ENCODE results near the gene MYO9A.

DNA sequence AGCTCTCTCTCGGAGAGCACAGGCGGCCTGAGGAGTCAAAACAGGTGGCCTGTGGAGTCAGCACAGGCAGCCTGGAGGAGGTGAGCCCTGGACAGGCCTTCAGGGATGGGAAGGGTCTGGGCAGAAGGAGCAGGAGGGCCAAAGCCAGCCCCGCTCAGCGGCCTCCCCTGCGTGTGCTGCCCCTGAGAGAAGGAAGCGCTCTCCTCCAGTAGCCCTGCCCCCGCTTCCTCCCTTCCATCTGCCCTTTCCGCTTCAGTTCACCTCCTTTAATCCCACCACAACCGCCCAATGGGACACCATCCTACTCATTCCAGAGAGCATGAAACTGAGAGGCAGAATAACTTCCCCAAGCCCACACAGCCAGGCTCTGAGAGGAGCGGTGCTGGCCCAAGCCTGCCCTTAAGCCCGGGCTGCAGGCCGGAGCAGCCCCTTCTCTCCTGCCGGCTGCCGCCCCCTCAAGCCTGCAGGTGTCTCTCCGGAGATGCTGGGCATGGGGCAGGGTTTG, 310.8 kb downstream of the MYO9A start:
- TF ChIP-seq CTCF (conservative IDR thresholded peaks at IDR 0.05; ENCODE audit: low read depth, low read length) (no peak), EZH2 (IDR thresholded peaks at IDR 0.05; ENCODE audit: borderline replicate concordance, low read depth, low read length, poor library complexity, severe bottlenecking) (no peak)
